HepG2 (cell line): ENCODE data around the gene METTL23. TPM values are rescaled to one million over a fixed set of nuclear protein-coding genes. Genes with fewer than 3 reads are reported as not detected.

Experiments
- BRCA1 ChIP-seq: sonication (generic); formaldehyde crosslinking; IDR thresholded peaks from 2 replicates; pipeline ENCODE4 v1.4.0; 2020; ENCODE audit warnings: missing genetic modification reagents
- CREM ChIP-seq, 2 experiments: sonication (generic) in 1 of 2; formaldehyde crosslinking in 1 of 2; IDR thresholded peaks; 2 replicates each; pipeline versions ENCODE4 v1.4.0 to v1.6.1; 2016 to 2020; ENCODE audit warnings: antibody characterized with exemption in 1 of 2, mild to moderate bottlenecking in 1 of 2, missing genetic modification reagents in 1 of 2
- FOXM1 ChIP-seq: sonication (generic); formaldehyde crosslinking; IDR thresholded peaks from 2 replicates; pipeline ENCODE4 v1.5.0; 2020; ENCODE audit warnings: missing genetic modification reagents
- ISL2 ChIP-seq: sonication (generic); formaldehyde crosslinking; IDR thresholded peaks from 2 replicates; pipeline ENCODE4 v1.5.0; 2020; ENCODE audit warnings: missing genetic modification reagents
- KDM4B ChIP-seq: sonication (generic); formaldehyde crosslinking; IDR thresholded peaks from 2 replicates; pipeline ENCODE4 v1.4.0; 2020; ENCODE audit warnings: missing genetic modification reagents
- MEF2D ChIP-seq: sonication (generic); formaldehyde crosslinking; IDR thresholded peaks from 2 replicates; pipeline ENCODE4 v1.5.1; 2020; ENCODE audit warnings: mild to moderate bottlenecking, missing genetic modification reagents
- MYC ChIP-seq: sonication (generic); formaldehyde crosslinking; IDR thresholded peaks from 2 replicates; pipeline ENCODE4 v1.9.0; 2021; ENCODE audit warnings: missing genetic modification reagents, borderline replicate concordance
- NR3C1 ChIP-seq: sonication (generic); formaldehyde crosslinking; IDR thresholded peaks from 2 replicates; pipeline ENCODE4 v1.4.0; 2020; ENCODE audit warnings: missing genetic modification reagents
- PRPF4 ChIP-seq: fragments of 200-400 bp; formaldehyde crosslinking; IDR thresholded peaks from 2 replicates; pipeline ENCODE4 v1.6.1; 2016; ENCODE audit warnings: low read length, low read depth; ENCODE audit not compliant: poor library complexity, severe bottlenecking
- PTBP1 ChIP-seq: fragments of 200-400 bp; formaldehyde crosslinking; IDR thresholded peaks from 2 replicates; pipeline ENCODE4 v1.6.1; 2018; ENCODE audit warnings: low read length, low read depth; ENCODE audit not compliant: poor library complexity, severe bottlenecking
- TCF12 ChIP-seq, 2 experiments: fragments of 450-650 bp in 1 of 2; sonication (generic) in 1 of 2; formaldehyde crosslinking in 1 of 2; IDR thresholded peaks; 2 replicates each; pipeline versions ENCODE4 v1.6.1 to v1.8.0; 2017 to 2022; ENCODE audit warnings: antibody characterized with exemption in 1 of 2, mild to moderate bottlenecking in 1 of 2, missing genetic modification reagents in 1 of 2, moderate library complexity in 1 of 2
- TGIF2 ChIP-seq: IDR thresholded peaks from 2 replicates; pipeline ENCODE4 v1.6.1; 2016; ENCODE audit warnings: control low read depth, missing compliant biosample characterization
- XRCC5 ChIP-seq: fragments of 200-400 bp; formaldehyde crosslinking; optimal IDR thresholded peaks from 2 replicates; pipeline ENCODE3; 2017; ENCODE audit warnings: mild to moderate bottlenecking, low read length
- ZNF180 ChIP-seq: sonication (generic); formaldehyde crosslinking; IDR thresholded peaks from 2 replicates; pipeline ENCODE4 v1.4.0; 2020; ENCODE audit warnings: low read depth, missing genetic modification reagents, borderline replicate concordance
- ZNF34 ChIP-seq: sonication (generic); formaldehyde crosslinking; IDR thresholded peaks from 2 replicates; pipeline ENCODE4 v1.4.0; 2020; ENCODE audit warnings: mild to moderate bottlenecking, missing genetic modification reagents, borderline replicate concordance
- ZNF484 ChIP-seq: sonication (generic); formaldehyde crosslinking; IDR thresholded peaks from 2 replicates; pipeline ENCODE4 v1.5.1; 2020; ENCODE audit warnings: mild to moderate bottlenecking, low read depth, missing genetic modification reagents, borderline replicate concordance
- ZZZ3 ChIP-seq: sonication (generic); formaldehyde crosslinking; IDR thresholded peaks from 2 replicates; pipeline ENCODE4 v1.4.0; 2020; ENCODE audit warnings: missing genetic modification reagents, mild to moderate bottlenecking, borderline replicate concordance
- polyA plus RNA-seq, 8 experiments: library from polyadenylated mRNA; depleted of rRNA in 3 of 8; stranded (reverse) in 7 of 8; unstranded in 1 of 8; fragments of >200 nt; fragmentation: Illumina TruSeq in 4 of 8; extraction: Trizol in 4 of 8; gene quantifications; 2 replicates each; pipeline versions ENCODE4 v1.2.1 to v1.2.3, GENCODE V29; 2011 to 2016; ENCODE audit warnings: low read depth in 4 of 8, missing spikeins in 1 of 8, mixed read lengths in 1 of 8; ENCODE audit not compliant: insufficient read depth in 1 of 8
- total RNA-seq, 5 experiments: library from RNA; depleted of rRNA; stranded (reverse); fragments of >200 nt; fragmentation: Illumina TruSeq; extraction: Trizol; gene quantifications; 2 replicates each; pipeline ENCODE4 v1.2.3, GENCODE V29; 2016; ENCODE audit warnings: low read depth in 1 of 5
- TF ChIP-seq, protein P1 (sequence below): sonication (generic); formaldehyde crosslinking; IDR thresholded peaks from 2 replicates; pipeline ENCODE4 v1.5.1; 2020; ENCODE audit warnings: missing genetic modification reagents, mild to moderate bottlenecking, borderline replicate concordance
- TF ChIP-seq, protein P2 (sequence below): sonication (generic); formaldehyde crosslinking; IDR thresholded peaks from 2 replicates; pipeline ENCODE4 v1.5.1; 2020; ENCODE audit warnings: mild to moderate bottlenecking, missing genetic modification reagents, moderate library complexity
- TF ChIP-seq, protein P3 (sequence below): sonication (generic); formaldehyde crosslinking; IDR thresholded peaks from 2 replicates; pipeline ENCODE4 v1.9.0; 2022; ENCODE audit warnings: missing genetic modification reagents, mild to moderate bottlenecking, borderline replicate concordance

METTL23 gene
- total and polyA plus RNA-seq, 2 of the 13 experiments (the other 11 are each of a cell fraction or from before 2014, with no cell fraction given) = 39.9 to 104 TPM

DNA sequence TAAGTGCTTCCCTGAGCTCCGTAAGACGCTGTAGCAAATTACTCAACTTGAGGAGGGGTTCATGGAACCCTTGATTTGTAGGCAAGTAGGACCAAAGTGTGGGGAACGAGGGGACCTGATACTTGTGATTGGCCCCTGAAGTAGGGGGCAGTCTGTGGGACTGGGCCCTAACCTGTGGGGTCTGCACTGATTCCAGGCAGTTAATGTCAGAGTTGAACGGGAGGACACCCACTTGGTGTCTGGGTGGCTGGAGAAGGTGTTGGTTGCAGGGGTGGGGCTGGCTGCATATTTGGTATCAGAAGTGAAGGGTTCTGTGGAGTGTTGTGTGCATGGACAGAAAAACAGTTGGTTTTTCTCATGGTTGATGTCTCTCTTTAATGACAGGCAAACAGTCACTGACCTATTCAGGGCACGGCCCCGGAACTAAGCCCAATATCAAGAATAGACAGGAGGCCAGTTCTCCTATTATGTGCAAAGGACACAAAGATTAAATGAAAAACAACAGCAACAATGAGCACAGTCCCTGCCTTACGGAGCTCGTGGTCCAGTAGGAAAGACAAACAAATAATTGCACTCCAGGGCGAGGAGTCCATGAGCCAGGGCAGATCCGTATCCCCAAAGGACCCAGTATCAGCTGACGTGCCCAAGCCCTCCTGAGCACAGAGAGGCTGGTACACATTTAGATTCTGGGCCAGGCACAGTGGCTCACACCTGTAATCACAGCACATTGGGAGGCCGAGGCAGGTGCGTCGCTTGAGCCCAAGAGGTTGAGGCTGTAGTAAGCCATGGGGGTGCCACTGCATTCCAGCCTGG is 35.1 kb upstream of the METTL23 start (continued):
- no peak for TF ChIP-seq ISL2 (CRISPR knock-in tag)
- TF ChIP-seq TCF12 (IDR thresholded peaks at IDR 0.05) = no peak
- no peak; the same call in none of the 2 replicates for TF ChIP-seq TCF12 (CRISPR knock-in tag; IDR thresholded peaks at IDR 0.05)
- TF ChIP-seq, protein P1, sequence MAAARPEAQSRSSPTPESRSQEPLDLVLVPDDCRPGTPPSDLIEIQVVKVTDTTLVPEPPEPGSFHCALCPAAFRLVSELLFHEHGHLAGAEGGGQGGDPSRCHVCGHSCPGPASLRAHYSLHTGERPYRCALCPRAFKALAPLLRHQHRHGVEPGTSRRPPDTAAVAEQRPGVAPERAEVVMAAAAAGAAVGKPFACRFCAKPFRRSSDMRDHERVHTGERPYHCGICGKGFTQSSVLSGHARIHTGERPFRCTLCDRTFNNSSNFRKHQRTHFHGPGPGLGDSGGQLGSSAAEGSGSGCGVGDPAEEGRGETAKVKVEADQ (CRISPR knock-in tag) = peak; percentile 14; the same call in 1 of the 2 replicates
- 0 out of 2 replicates have a peak, but pooled peaks have one; percentile 27 for TF ChIP-seq ZNF180 (CRISPR knock-in tag)
- TF ChIP-seq ZNF34 = no peak
- no peak for TF ChIP-seq ZZZ3 (CRISPR knock-in tag)
- TF ChIP-seq PTBP1 = no peak
- TF ChIP-seq TGIF2 (CRISPR knock-in tag) = no peak
- TF ChIP-seq BRCA1 (CRISPR knock-in tag) = no peak
- peak; percentile 60 for TF ChIP-seq MEF2D (CRISPR knock-in tag)
- no peak for TF ChIP-seq XRCC5
- no peak for TF ChIP-seq PRPF4
- TF ChIP-seq, protein P2, sequence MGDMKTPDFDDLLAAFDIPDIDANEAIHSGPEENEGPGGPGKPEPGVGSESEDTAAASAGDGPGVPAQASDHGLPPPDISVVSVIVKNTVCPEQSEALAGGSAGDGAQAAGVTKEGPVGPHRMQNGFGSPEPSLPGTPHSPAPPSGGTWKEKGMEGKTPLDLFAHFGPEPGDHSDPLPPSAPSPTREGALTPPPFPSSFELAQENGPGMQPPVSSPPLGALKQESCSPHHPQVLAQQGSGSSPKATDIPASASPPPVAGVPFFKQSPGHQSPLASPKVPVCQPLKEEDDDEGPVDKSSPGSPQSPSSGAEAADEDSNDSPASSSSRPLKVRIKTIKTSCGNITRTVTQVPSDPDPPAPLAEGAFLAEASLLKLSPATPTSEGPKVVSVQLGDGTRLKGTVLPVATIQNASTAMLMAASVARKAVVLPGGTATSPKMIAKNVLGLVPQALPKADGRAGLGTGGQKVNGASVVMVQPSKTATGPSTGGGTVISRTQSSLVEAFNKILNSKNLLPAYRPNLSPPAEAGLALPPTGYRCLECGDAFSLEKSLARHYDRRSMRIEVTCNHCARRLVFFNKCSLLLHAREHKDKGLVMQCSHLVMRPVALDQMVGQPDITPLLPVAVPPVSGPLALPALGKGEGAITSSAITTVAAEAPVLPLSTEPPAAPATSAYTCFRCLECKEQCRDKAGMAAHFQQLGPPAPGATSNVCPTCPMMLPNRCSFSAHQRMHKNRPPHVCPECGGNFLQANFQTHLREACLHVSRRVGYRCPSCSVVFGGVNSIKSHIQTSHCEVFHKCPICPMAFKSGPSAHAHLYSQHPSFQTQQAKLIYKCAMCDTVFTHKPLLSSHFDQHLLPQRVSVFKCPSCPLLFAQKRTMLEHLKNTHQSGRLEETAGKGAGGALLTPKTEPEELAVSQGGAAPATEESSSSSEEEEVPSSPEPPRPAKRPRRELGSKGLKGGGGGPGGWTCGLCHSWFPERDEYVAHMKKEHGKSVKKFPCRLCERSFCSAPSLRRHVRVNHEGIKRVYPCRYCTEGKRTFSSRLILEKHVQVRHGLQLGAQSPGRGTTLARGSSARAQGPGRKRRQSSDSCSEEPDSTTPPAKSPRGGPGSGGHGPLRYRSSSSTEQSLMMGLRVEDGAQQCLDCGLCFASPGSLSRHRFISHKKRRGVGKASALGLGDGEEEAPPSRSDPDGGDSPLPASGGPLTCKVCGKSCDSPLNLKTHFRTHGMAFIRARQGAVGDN (CRISPR knock-in tag) = peak; percentile 88
- no peak for TF ChIP-seq NR3C1
- TF ChIP-seq KDM4B (CRISPR knock-in tag) = 0 out of 2 replicates have a peak, but pooled peaks have one; percentile 10
- TF ChIP-seq ZNF484 (CRISPR knock-in tag) = no peak
- TF ChIP-seq CREM (IDR thresholded peaks at IDR 0.05) = peak; percentile 54; the same call in 1 of the 2 replicates
- no peak for TF ChIP-seq CREM (CRISPR knock-in tag; IDR thresholded peaks at IDR 0.05)
- TF ChIP-seq FOXM1 = no peak
- TF ChIP-seq, protein P3, sequence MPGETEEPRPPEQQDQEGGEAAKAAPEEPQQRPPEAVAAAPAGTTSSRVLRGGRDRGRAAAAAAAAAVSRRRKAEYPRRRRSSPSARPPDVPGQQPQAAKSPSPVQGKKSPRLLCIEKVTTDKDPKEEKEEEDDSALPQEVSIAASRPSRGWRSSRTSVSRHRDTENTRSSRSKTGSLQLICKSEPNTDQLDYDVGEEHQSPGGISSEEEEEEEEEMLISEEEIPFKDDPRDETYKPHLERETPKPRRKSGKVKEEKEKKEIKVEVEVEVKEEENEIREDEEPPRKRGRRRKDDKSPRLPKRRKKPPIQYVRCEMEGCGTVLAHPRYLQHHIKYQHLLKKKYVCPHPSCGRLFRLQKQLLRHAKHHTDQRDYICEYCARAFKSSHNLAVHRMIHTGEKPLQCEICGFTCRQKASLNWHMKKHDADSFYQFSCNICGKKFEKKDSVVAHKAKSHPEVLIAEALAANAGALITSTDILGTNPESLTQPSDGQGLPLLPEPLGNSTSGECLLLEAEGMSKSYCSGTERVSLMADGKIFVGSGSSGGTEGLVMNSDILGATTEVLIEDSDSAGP = peak; percentile 60
- peak; percentile 48; the same call in 1 of the 2 replicates for TF ChIP-seq MYC (CRISPR knock-in tag)
